Panc1 (cell line): ENCODE data around the gene ADAMTS19. TPM values are rescaled to one million over a fixed set of nuclear protein-coding genes. Genes with fewer than 3 reads are reported as not detected.

Experiments used
- ATAC-seq: fragments of 200-7000 bp; cut with Tn5 transposase; 2 replicates; pipeline ENCODE4 v1.9.1; 2020; ENCODE audit warnings: mild to moderate bottlenecking, moderate library complexity
- BruUV-seq: library from RNA; stranded (reverse); fragments of 400-500 nt; replicated peaks from 2 replicates; lab custom pipeline; 2021; lab: Mats Ljungman, UMichigan
- CTCF ChIA-PET: fragments of 300-600 bp; sonication (Branson Sonifier 250); formaldehyde crosslinking; loops from one replicate; lab custom pipeline; 2022; ENCODE audit warnings: antibody characterized with exemption; lab: Charles Lee
- POLR2A ChIA-PET: fragments of 300-600 bp; sonication (Branson Sonifier 250); formaldehyde crosslinking; loops from one replicate; lab custom pipeline; 2022; ENCODE audit warnings: antibody characterized with exemption; lab: Charles Lee
- DNase-seq: peaks from one replicate; pipeline ENCODE4 v3.0.0-alpha.2; 2010; ENCODE audit warnings: low read depth, low spot score
- H3K27ac ChIP-seq: 2 replicates; pipeline ENCODE4 v1.5.1; 2011; ENCODE audit warnings: mild to moderate bottlenecking, low read length, inconsistent platforms
- H3K27me3 ChIP-seq: fragments of 200-500 bp; sonication (Bioruptor generic); 2 replicates; pipeline ENCODE4 v1.6.0; 2014; ENCODE audit warnings: low read length, inconsistent platforms; ENCODE audit not compliant: control insufficient read depth, insufficient read depth
- H3K36me3 ChIP-seq: fragments of 200-500 bp; sonication (Bioruptor generic); 2 replicates; pipeline ENCODE4 v1.5.1; 2014; ENCODE audit warnings: inconsistent platforms, mild to moderate bottlenecking, low read length, moderate library complexity; ENCODE audit not compliant: control insufficient read depth, insufficient read depth
- H3K4me1 ChIP-seq: 2 replicates; pipeline ENCODE4 v1.5.1; 2011; ENCODE audit warnings: inconsistent platforms, mild to moderate bottlenecking, low read length, moderate library complexity; ENCODE audit not compliant: control insufficient read depth, insufficient read depth
- H3K4me3 ChIP-seq, 2 experiments: 2 replicates each; pipeline ENCODE4 v1.5.1; 2011 to 2012; ENCODE audit warnings: low read depth in 2 of 2, low read length in 2 of 2, mild to moderate bottlenecking in 2 of 2, inconsistent platforms in 1 of 2, moderate library complexity in 1 of 2
- H3K9me3 ChIP-seq: fragments of 200-500 bp; sonication (Bioruptor generic); 2 replicates; pipeline ENCODE4 v1.5.1; 2014; ENCODE audit warnings: low read depth, mild to moderate bottlenecking, inconsistent platforms, low read length, moderate library complexity; ENCODE audit not compliant: control insufficient read depth, insufficient read depth
- CTCF ChIP-seq: fragments of 450-650 bp; IDR thresholded peaks from 2 replicates; pipeline ENCODE4 v1.5.1; 2017; ENCODE audit warnings: mild to moderate bottlenecking
- POLR2AphosphoS5 ChIP-seq: IDR thresholded peaks from 2 replicates; pipeline ENCODE4 v1.6.1; 2012; ENCODE audit warnings: mild to moderate bottlenecking, low read depth, low read length, moderate library complexity
- REST ChIP-seq, 2 experiments: IDR thresholded peaks; 2 replicates each; pipeline ENCODE4 v1.6.1; 2011 to 2012; ENCODE audit warnings: low read depth in 2 of 2, control low read depth in 1 of 2, low read length in 1 of 2, mild to moderate bottlenecking in 1 of 2, moderate library complexity in 1 of 2; ENCODE audit not compliant: insufficient read depth in 1 of 2
- SIN3A ChIP-seq: IDR thresholded peaks from 2 replicates; pipeline ENCODE4 v1.6.1; 2012; ENCODE audit warnings: low read depth, mild to moderate bottlenecking, low read length, moderate library complexity, borderline replicate concordance; ENCODE audit not compliant: insufficient read depth
- TCF7L2 ChIP-seq: IDR thresholded peaks from 2 replicates; pipeline ENCODE4 v1.6.1; 2011; ENCODE audit warnings: mild to moderate bottlenecking, low read depth, low read length, inconsistent platforms
- in situ Hi-C: cut with HindIII; loops from 2 replicates; pipeline ENCODE4 v1.10.0; 2016; ENCODE audit warnings: low sequenced_read_pairs, low pct_unique_long_range_greater_than_20kb
- intact Hi-C: fragments of 100-400 bp; cut with micrococcal nuclease; formaldehyde crosslinking; loops from one replicate; pipeline ENCODE4 v1.10.0; 2022; ENCODE audit not compliant: unreplicated experiment
- total RNA-seq: library from RNA; stranded (reverse); gene quantifications from one replicate; pipeline ENCODE4 v1.2.1, GENCODE V29; 2021; ENCODE audit not compliant: unreplicated experiment

The ADAMTS19 gene
- total RNA-seq, 1 experiment from 2014 or later: not detected

GRCh38 chr5:129716651-129717050, 256.6 kb downstream of the ADAMTS19 start:
- Histone ChIP-seq H3K4me1 (no peaks in the 10 kb centered on the region), H3K27ac (no peak overlapping the region), H3K27me3 (no peaks in the 10 kb centered on the region), H3K9me3 (no peaks in the 10 kb centered on the region), H3K36me3 (no peaks in the 10 kb centered on the region), H3K4me3 (no peak overlapping the region)
- no TSS peak for BruUV-seq
- DNase-seq (no peak), ATAC-seq (no peak)
- TF ChIP-seq TCF7L2 (no peak), REST (IDR thresholded peaks at IDR 0.05; ENCODE audit: insufficient read depth in 1 of 2, low read depth in 2 of 2, low read length in 1 of 2) (no peak), CTCF (no peak), POLR2AphosphoS5 (no peak), SIN3A (no peak)
- POLR2A ChIA-PET: no interaction called here
- in situ Hi-C loops (no loop called here), intact Hi-C loops (no loop called here)
- CTCF ChIA-PET: no interaction called here

GRCh38 chr5:129717751-129718310, 257.7 kb downstream of the ADAMTS19 start:
- ChIA-PET POLR2A (no interaction called here), CTCF (no interaction called here)
- no peak for ATAC-seq
- H3K27me3 ChIP-seq: no peaks in the 10 kb centered on the region
- no peak overlapping the region for H3K27ac ChIP-seq
- TF ChIP-seq REST (IDR thresholded peaks at IDR 0.05; ENCODE audit: insufficient read depth in 1 of 2, low read depth in 2 of 2, low read length in 1 of 2) (no peak), TCF7L2 (no peak), SIN3A (no peak), CTCF (no peak), POLR2AphosphoS5 (no peak)
- in situ Hi-C loops: no loop called here
- no peaks in the 10 kb centered on the region for H3K4me1 ChIP-seq
- BruUV-seq: no TSS peak
- no peak for DNase-seq
- H3K4me3 ChIP-seq: no peak overlapping the region
- intact Hi-C loops: no loop called here
- H3K9me3 ChIP-seq: no peaks in the 10 kb centered on the region
- no peaks in the 10 kb centered on the region for H3K36me3 ChIP-seq
